HG03135 (cell line): ENCODE data around the gene ZMYND12.

Experiments used
- ATAC-seq: cut with Tn5 transposase; IDR thresholded peaks from one replicate; pipeline ENCODE4 v1.9.1; 2021; ENCODE audit warnings: mild to moderate bottlenecking, moderate library complexity; ENCODE audit not compliant: unreplicated experiment

Gene ZMYND12

GRCh38 chr1:42442662-42443061 lies 13.2 kb downstream of the ZMYND12 start:
- ATAC-seq, result no peak

GRCh38 chr1:42439940-42440339 lies 15.9 kb downstream of the ZMYND12 start:
- ATAC-seq, result no peak

GRCh38 chr1:42434340-42434739 lies 21.5 kb downstream of the ZMYND12 start:
- ATAC-seq, result no peak

- ATAC-seq, result no peak
These were observed 22.5 kb downstream of the ZMYND12 start for GRCh38 chr1:42433369-42433768.

GRCh38 chr1:42432714-42433113 lies 23.1 kb downstream of the ZMYND12 start:
- no peak for ATAC-seq

GRCh38 chr1:42431514-42431913 lies 24.3 kb downstream of the ZMYND12 start:
- ATAC-seq, result no peak

- ATAC-seq, result no peak
These were observed 25.3 kb downstream of the ZMYND12 start for GRCh38 chr1:42430286-42431135.

- no peak for ATAC-seq
These were observed 26.2 kb downstream of the ZMYND12 start for GRCh38 chr1:42429603-42430002.

- no peak for ATAC-seq
These were observed 28.6 kb downstream of the ZMYND12 start for GRCh38 chr1:42427240-42427639.

GRCh38 chr1:42424201-42424600 lies 31.6 kb downstream of the ZMYND12 start:
- no peak for ATAC-seq

- no peak for ATAC-seq
These were observed 32.1 kb downstream of the ZMYND12 start for GRCh38 chr1:42423681-42424080.

- no peak for ATAC-seq
These were observed 33.1 kb downstream of the ZMYND12 start for GRCh38 chr1:42422737-42423136.

GRCh38 chr1:42420911-42421585 lies 34.8 kb downstream of the ZMYND12 start:
- ATAC-seq, result no peak

- no peak for ATAC-seq
These were observed 35.7 kb downstream of the ZMYND12 start for GRCh38 chr1:42420121-42420520.

- no peak for ATAC-seq
These were observed 36.5 kb downstream of the ZMYND12 start for GRCh38 chr1:42419126-42419821.

- no peak for ATAC-seq
These were observed 37.3 kb downstream of the ZMYND12 start for GRCh38 chr1:42418516-42418915.

GRCh38 chr1:42417166-42417565 lies 38.7 kb downstream of the ZMYND12 start:
- no peak for ATAC-seq

- ATAC-seq, result no peak
These were observed 41.0 kb downstream of the ZMYND12 start for GRCh38 chr1:42414551-42415496.

- ATAC-seq, result no peak
These were observed 51.9 kb downstream of the ZMYND12 start for GRCh38 chr1:42403880-42404400.
